HG03439 (cell line): ENCODE data around the gene TNFSF11.

Experiments used
- ATAC-seq: cut with Tn5 transposase; IDR thresholded peaks from one replicate; pipeline ENCODE4 v1.9.1; 2021; ENCODE audit warnings: mild to moderate bottlenecking, moderate library complexity; ENCODE audit not compliant: unreplicated experiment

The TNFSF11 gene

DNA sequence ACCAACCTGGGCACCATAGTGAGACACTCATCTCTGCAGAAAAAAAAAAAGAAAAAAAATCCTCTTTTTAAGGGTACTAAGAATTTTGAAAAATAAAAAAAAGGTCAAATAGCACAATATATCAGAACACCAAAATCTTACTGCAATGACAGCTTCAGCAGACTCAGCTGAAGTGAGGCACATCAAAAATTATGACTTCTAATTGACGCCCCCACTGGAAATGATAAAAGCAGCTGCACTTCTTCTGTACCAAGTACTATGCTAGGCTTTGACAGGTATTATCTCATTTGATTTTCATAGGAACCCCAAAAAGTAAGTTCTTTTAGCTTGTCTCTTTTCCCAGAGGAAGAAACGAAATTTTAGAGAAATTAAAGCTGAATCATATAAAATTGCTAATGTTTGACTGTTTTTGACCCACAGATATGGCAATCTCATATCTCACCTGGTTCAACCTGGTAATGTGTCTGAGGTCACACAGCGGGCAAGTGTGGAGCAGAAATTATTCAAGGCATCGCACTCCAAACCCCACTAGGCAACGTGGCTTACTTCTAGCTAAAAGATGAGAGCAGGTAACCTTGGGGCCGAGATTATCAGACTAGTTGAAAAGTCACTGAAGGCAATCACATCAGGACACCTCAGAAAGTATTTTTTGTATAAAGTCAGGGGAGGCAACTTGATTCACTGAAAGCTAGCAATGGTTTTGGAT, 78.1 kb downstream of the TNFSF11 start:
- no peak for ATAC-seq

DNA sequence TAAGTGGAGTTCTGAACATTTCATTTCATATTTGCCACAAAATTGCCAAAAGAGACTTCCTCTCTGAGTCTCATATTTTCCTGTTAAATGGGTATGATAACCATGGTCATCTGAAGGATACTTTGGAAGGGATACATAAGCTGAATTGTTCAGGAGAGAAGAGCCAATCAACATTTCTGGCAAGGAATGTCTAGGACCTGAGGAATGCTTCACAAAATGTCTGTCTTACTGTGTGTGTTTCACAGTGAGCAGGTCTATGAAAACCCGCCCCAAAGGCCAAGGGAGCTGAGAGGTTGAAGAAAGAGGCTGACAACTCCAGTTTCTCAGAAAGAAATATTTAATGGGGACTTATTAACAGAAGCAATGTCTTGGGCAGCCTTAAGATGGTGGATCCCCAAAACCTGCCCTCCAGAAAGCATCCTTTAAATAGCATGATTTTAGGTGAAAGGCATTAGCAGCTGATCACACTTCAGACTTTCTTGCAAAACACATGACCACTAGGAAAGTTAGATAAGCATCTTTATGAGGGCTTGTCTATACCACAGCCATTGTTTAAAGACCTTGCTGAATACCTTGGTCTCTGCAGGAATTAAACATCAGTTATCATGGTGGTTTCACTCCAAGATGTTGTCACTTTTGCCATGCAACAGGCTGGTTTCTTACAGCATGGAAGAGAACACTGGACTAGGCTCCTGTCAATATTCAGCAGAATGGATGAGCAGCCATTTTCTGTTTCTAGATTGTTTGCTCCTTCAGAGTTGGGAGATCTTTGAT, 78.9 kb downstream of the TNFSF11 start:
- ATAC-seq: no peak

DNA sequence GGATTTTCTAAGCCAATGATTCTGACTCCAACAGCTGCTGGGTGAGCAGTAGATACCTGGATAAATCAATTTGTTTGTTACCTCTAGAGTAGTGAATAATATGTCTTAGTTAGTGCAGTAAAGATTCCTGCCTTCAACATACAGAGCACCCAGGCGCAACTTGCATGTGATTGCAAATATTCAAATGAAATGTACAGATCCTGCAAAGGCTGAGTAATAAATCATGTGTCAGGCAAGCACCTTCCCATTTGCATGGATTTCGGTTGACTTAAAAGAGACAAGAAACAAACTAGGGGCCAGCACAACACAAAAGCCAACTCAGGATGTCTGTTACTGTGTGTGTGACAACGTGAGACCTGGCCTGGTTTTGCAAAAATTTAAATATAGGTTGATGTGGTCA, 79.7 kb downstream of the TNFSF11 start:
- ATAC-seq: no peak

DNA sequence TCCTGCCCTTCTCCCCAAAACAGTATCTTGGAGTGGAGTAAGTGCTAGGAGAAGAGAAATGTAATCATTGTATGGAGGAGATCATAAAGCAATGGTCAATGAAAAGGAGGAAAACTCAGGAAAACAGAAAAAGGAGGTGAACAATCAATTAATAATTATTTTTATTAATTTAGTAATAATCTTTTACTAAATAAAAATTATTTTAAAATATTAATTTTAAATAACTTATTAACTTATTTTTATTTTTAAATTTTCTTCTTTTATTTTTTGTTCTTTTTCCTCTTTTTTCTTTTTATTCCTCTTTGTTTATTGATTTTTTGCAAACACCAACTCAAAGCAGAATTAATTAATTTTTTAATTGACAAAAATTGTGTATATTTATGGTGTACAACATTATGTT, 80.3 kb downstream of the TNFSF11 start:
- no peak for ATAC-seq

DNA sequence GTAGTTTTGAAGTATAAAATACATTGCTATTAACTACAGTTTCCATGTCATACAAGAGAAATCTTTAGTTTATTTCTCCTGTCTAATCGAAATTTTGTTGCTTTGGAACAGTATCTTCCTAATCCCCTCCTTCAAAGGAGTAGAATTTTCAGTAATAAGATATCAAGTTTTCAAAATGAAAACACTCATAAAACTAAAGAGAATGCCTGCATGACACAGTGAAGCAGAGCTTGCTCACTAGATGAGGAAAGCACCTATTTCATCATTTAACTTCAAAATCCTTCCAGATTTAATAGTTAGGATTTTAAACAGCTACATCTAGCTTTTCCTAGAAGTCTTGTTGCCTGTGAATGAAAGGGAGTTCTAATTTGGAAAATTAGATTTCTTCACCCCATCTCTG, 80.8 kb downstream of the TNFSF11 start:
- ATAC-seq: no peak

GRCh38 chr13:42656161-42656560, 82.2 kb downstream of the TNFSF11 start:
- ATAC-seq: no peak

DNA sequence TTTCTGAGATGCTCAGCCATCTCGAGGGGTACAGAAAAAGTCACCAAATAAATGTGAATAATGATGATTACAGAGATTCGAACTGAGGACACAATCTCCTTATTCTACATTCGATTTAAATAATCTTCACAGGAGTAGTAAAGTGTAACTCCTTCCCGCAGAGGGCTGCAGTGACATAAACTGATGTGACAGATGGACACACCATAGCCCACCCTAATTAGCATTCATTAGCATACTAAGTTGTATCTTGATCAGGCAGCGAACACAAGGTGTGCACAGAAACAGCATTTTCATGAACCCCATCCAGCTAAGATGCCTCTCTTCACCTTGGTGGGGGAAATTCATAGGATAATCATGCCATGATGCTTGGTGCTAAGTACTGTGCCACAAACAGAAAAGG, 83.0 kb downstream of the TNFSF11 start:
- no peak for ATAC-seq
